OCI-LY3 (cell line): ENCODE data around the gene LINGO1.

Source experiments
- H2AFZ ChIP-seq: fragments of 200-600, 300-600 bp; shearing (Covaris generic); 2 replicates; pipeline ENCODE4 v1.6.0; 2014; ENCODE audit warnings: antibody characterized with exemption, low read depth, low read length
- H3K27ac ChIP-seq: fragments of 200-600, 300-600 bp; sonication (generic); 2 replicates; pipeline ENCODE4 v1.5.1; 2014; ENCODE audit warnings: mild to moderate bottlenecking, low read length, moderate library complexity, mixed read lengths
- H3K27me3 ChIP-seq: fragments of 200-600, 300-600 bp; sonication (generic); 2 replicates; pipeline ENCODE4 v1.6.1; 2014; ENCODE audit warnings: low read depth, low read length, mixed read lengths
- H3K36me3 ChIP-seq: fragments of 200-600, 300-600 bp; sonication (generic); replicated peaks from 2 replicates; pipeline ENCODE3; 2014; ENCODE audit warnings: low read depth, low read length, mixed read lengths
- H3K4me1 ChIP-seq: fragments of 300-600, 200-600 bp; sonication (generic); 2 replicates; pipeline ENCODE4 v1.6.1; 2014; ENCODE audit warnings: low read length, mixed read lengths
- H3K4me2 ChIP-seq: fragments of 200-600, 300-600 bp; sonication (generic); 2 replicates; pipeline ENCODE4 v1.6.1; 2014; ENCODE audit warnings: low read length, mixed read lengths
- H3K4me3 ChIP-seq: fragments of 300-600, 200-600 bp; sonication (generic); 2 replicates; pipeline ENCODE4 v1.5.1; 2014; ENCODE audit warnings: antibody characterized with exemption, mild to moderate bottlenecking, low read length, moderate library complexity
- H3K79me2 ChIP-seq: fragments of 300-600, 200-600 bp; shearing (Covaris generic); 2 replicates; pipeline ENCODE4 v1.6.1; 2014; ENCODE audit warnings: mild to moderate bottlenecking, low read length, mixed read lengths
- H3K9ac ChIP-seq: fragments of 300-600, 200-600 bp; shearing (Covaris generic); 2 replicates; pipeline ENCODE4 v1.6.0; 2014; ENCODE audit warnings: mild to moderate bottlenecking, low read length, moderate library complexity
- H3K9me3 ChIP-seq: fragments of 200-600, 300-600 bp; shearing (Covaris generic); 2 replicates; pipeline ENCODE4 v1.6.1; 2014; ENCODE audit warnings: low read length, mixed read lengths; ENCODE audit not compliant: insufficient read depth
- H4K20me1 ChIP-seq: fragments of 200-600, 300-600 bp; sonication (generic); 2 replicates; pipeline ENCODE4 v1.6.1; 2016; ENCODE audit warnings: low read length, mixed read lengths; ENCODE audit not compliant: insufficient read depth
- EZH2phosphoT487 ChIP-seq: fragments of 200-600 bp; shearing (Covaris generic); IDR thresholded peaks from 2 replicates; pipeline ENCODE4 v1.6.1; 2018; ENCODE audit warnings: antibody characterized with exemption, mixed run types, low read depth
- TF ChIP-seq, protein P1 (sequence below): fragments of 200-600, 300-600 bp; sonication (generic); IDR thresholded peaks from 2 replicates; pipeline ENCODE4 v1.5.1; 2014; ENCODE audit warnings: antibody characterized with exemption, low read length, low read depth

LINGO1 gene

DNA sequence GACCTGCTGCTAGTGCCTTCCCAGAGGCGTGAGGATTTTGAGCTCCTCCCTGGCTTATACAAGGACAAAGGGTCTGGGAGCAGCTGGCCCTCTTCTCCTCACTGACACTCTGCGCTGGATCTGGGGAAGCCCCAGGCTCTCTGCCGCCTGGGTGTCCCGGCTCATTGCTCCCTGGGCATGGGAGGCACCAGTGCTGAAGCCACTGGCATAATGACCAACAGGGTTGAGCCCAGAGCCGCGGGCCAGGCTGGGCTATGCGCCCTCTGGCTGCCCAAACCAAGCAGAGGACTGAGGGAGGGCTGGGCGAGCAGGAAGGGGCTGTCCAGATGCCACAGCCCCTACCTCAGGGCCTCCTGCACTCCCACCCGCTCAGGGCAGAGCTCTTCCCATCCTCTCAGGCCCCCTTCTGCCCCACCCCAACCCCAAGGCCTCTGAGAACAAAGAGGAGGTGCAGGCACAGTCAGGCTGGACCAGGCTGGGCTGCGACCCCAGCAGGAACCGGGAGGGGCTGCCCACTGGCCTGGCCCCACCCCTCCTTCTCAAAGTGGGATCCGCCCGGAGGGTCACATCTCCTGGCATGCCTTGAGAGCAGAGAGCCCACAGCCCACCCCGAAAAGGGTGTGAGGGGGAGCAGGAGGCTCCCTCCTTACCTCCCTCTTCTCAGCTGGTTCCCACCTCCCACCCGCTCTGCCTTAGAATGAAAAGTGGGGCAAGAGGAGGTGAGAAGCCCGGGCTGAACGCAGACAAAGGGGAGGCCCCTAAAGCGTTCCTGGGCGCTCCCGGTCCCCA is 1.6 kb downstream of the LINGO1 start:
- peaks cover 13% of the 10 kb centered on the region for H3K4me1 ChIP-seq
- no peak overlapping the region for H2AFZ ChIP-seq
- no peak overlapping the region for H3K4me2 ChIP-seq
- H3K9ac ChIP-seq: no peak overlapping the region
- no peaks in the 10 kb centered on the region for H3K36me3 ChIP-seq
- peaks cover 36% of the 10 kb centered on the region for H3K27me3 ChIP-seq
- H3K79me2 ChIP-seq: no peaks in the 10 kb centered on the region
- no peaks in the 10 kb centered on the region for H4K20me1 ChIP-seq
- no peak overlapping the region for H3K4me3 ChIP-seq
- no peak overlapping the region for H3K27ac ChIP-seq
- H3K9me3 ChIP-seq: no peaks in the 10 kb centered on the region
- no peak for TF ChIP-seq EZH2phosphoT487
- TF ChIP-seq, protein P1, sequence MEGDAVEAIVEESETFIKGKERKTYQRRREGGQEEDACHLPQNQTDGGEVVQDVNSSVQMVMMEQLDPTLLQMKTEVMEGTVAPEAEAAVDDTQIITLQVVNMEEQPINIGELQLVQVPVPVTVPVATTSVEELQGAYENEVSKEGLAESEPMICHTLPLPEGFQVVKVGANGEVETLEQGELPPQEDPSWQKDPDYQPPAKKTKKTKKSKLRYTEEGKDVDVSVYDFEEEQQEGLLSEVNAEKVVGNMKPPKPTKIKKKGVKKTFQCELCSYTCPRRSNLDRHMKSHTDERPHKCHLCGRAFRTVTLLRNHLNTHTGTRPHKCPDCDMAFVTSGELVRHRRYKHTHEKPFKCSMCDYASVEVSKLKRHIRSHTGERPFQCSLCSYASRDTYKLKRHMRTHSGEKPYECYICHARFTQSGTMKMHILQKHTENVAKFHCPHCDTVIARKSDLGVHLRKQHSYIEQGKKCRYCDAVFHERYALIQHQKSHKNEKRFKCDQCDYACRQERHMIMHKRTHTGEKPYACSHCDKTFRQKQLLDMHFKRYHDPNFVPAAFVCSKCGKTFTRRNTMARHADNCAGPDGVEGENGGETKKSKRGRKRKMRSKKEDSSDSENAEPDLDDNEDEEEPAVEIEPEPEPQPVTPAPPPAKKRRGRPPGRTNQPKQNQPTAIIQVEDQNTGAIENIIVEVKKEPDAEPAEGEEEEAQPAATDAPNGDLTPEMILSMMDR: peak; percentile 26; the same call in 1 of the 2 replicates

DNA sequence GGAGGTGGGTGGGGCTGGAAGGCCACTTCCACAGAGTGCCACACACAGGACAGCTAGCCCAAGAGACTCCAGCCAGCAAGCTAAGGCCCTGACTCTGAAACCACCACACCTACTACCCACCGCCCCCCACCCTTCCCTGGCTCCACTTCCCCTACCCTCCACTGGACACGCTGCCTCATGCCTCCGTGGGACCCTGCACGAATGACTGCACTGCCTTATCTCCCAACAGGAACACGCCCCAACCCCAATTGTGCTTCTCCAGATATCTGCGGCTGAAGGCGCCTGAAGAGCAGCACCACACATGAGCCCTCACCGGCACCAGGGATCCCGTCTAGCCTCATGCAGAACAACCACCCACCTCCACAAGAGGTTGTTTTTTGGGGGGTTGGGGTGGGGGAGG is 2.7 kb downstream of the LINGO1 start:
- no peaks in the 10 kb centered on the region for H3K79me2 ChIP-seq
- TF ChIP-seq, protein P1: no peak
- H3K4me2 ChIP-seq: no peak overlapping the region
- H3K27me3 ChIP-seq: peaks cover 26% of the 10 kb centered on the region
- H3K9ac ChIP-seq: no peak overlapping the region
- H4K20me1 ChIP-seq: no peaks in the 10 kb centered on the region
- H3K4me1 ChIP-seq: peaks cover 12% of the 10 kb centered on the region
- H3K4me3 ChIP-seq: no peak overlapping the region
- no peaks in the 10 kb centered on the region for H3K36me3 ChIP-seq
- H3K27ac ChIP-seq: no peak overlapping the region
- H3K9me3 ChIP-seq: no peaks in the 10 kb centered on the region
- no peak overlapping the region for H2AFZ ChIP-seq

DNA sequence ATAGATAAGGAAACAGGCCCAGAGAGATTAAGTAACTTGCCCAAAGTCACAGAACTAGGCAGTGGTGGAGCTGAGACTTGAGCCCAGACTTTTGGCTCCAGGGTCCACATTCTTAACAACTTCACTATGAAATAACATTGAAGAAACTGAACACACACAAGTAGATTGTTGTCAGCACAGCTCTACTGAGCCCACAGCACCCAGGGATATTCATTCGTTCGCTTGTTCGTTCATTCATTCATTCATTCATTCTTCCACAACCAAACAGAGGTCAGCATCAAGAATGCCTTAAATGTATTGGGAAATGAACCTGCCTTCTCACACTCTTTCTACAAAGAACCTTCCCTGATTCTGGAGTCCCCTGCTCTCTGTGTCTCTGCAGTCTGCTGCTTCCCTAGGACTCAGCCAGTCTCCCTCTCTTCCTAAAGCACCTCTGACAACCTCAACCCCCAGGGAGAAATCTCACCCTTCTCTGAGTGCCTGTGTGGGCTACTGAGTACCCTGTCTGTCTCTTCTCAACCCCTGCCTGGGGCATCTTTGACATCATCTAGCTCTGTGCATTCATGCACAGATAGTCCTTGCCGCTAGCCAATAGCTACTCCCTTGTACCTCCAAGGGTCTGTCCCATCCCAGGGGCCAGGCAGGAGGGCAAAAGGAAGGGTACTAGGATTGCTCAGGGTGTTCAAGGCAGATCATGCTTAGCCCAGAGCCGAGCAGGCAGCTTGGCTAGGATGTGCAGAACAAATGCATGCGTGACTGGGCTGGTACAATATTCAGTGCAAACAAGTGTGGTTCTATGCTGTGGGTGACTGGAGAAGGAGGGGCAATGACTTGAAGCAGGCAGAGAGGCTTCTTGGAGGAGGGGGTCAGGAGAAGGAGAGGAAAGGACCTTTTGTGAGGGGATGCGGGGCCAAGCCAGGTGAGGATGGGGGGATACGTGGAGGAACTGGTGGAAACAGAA is 3.4 kb downstream of the LINGO1 start:
- peaks cover 8% of the 10 kb centered on the region for H3K4me1 ChIP-seq
- H3K9ac ChIP-seq: no peak overlapping the region
- no peak overlapping the region for H3K4me3 ChIP-seq
- H3K4me2 ChIP-seq: no peak overlapping the region
- no peak overlapping the region for H2AFZ ChIP-seq
- peaks cover 24% of the 10 kb centered on the region for H3K27me3 ChIP-seq
- no peaks in the 10 kb centered on the region for H4K20me1 ChIP-seq
- no peak overlapping the region for H3K27ac ChIP-seq
- no peaks in the 10 kb centered on the region for H3K36me3 ChIP-seq
- no peaks in the 10 kb centered on the region for H3K9me3 ChIP-seq
- H3K79me2 ChIP-seq: no peaks in the 10 kb centered on the region
- no peak for TF ChIP-seq EZH2phosphoT487
- TF ChIP-seq, protein P1: no peak

DNA sequence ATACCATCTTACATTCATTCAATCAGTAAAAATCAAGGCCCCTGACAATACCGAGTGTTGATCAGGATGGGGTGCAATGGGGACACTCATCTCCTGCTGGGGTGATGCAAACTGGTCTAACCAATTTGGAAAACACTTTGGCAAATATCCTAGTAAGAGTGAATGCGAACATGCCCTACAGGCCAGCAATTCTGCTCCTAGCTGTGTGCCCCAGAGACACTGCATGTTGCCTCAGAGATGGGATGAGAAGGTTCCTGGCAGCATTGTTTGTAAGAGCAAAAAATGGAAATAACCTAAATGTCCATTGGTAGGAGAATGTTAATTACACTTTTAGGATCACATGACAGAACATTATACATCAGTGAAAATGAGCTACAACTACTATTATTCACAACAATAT is 4.7 kb downstream of the LINGO1 start:
- H2AFZ ChIP-seq: no peak overlapping the region
- H3K9me3 ChIP-seq: no peaks in the 10 kb centered on the region
- no peaks in the 10 kb centered on the region for H3K36me3 ChIP-seq
- no peaks in the 10 kb centered on the region for H3K79me2 ChIP-seq
- no peak overlapping the region for H3K9ac ChIP-seq
- no peak overlapping the region for H3K4me2 ChIP-seq
- H3K4me3 ChIP-seq: no peak overlapping the region
- H3K27me3 ChIP-seq: peaks cover 24% of the 10 kb centered on the region
- no peak for TF ChIP-seq EZH2phosphoT487
- TF ChIP-seq, protein P1: no peak
- H3K27ac ChIP-seq: no peak overlapping the region
- no peaks in the 10 kb centered on the region for H4K20me1 ChIP-seq
- H3K4me1 ChIP-seq: no peaks in the 10 kb centered on the region
